ENCODE measurements around the gene ZFR. TPM values are rescaled to one million over a fixed set of nuclear protein-coding genes. Genes with fewer than 3 reads are reported as not detected.

The ZFR gene
- total RNA-seq, 1 donor from 2014 or later: 60.3 TPM

GRCh38 chr5:32360906-32361305 is 83.6 kb downstream of the ZFR start:
- DNase-seq: no peak
- Histone ChIP-seq H3K36me3 (peaks cover 83% of the 10 kb centered on the region), H3K4me1 (no peaks in the 10 kb centered on the region), H3K9me3 (replicated peaks) (no peaks in the 10 kb centered on the region), H3K27me3 (ENCODE audit: low read depth) (no peaks in the 10 kb centered on the region), H3K4me3 (no peak overlapping the region), H3K27ac (replicated peaks) (no peak overlapping the region)
- TF ChIP-seq CTCF (IDR thresholded peaks at IDR 0.05; ENCODE audit: borderline replicate concordance): no peak
- intact Hi-C loops (cut with micrococcal nuclease): no loop called here

GRCh38 chr5:32358611-32359010 is 85.9 kb downstream of the ZFR start:
- H3K27me3 ChIP-seq (ENCODE audit: low read depth): no peaks in the 10 kb centered on the region
- TF ChIP-seq CTCF (IDR thresholded peaks at IDR 0.05; ENCODE audit: borderline replicate concordance): no peak
- intact Hi-C loops (cut with micrococcal nuclease): no loop called here

GRCh38 chr5:32357658-32358057 is 86.9 kb downstream of the ZFR start:
- Histone ChIP-seq H3K36me3 (peaks cover 83% of the 10 kb centered on the region), H3K4me3 (no peak overlapping the region), H3K9me3 (replicated peaks) (no peaks in the 10 kb centered on the region), H3K27me3 (ENCODE audit: low read depth) (no peaks in the 10 kb centered on the region), H3K27ac (replicated peaks) (no peak overlapping the region), H3K4me1 (no peaks in the 10 kb centered on the region)
- no peak for TF ChIP-seq CTCF (IDR thresholded peaks at IDR 0.05; ENCODE audit: borderline replicate concordance)
- no peak for DNase-seq
- intact Hi-C loops (cut with micrococcal nuclease): no loop called here

More at GRCh38 chr5:32358611-32359010, 85.9 kb downstream of the ZFR start:
- Histone ChIP-seq H3K27ac (replicated peaks) (no peak overlapping the region), H3K4me1 (no peaks in the 10 kb centered on the region), H3K4me3 (no peak overlapping the region), H3K36me3 (peaks cover 87% of the 10 kb centered on the region), H3K9me3 (replicated peaks) (no peaks in the 10 kb centered on the region)
- DNase-seq: no peak

GRCh38 chr5:32355686-32356085 is 88.9 kb downstream of the ZFR start:
- H3K27me3 ChIP-seq (ENCODE audit: low read depth): no peaks in the 10 kb centered on the region
- H3K4me3 ChIP-seq: no peak overlapping the region
- H3K9me3 ChIP-seq (replicated peaks): no peaks in the 10 kb centered on the region
- intact Hi-C loops (cut with micrococcal nuclease): no loop called here
- no peak for TF ChIP-seq CTCF (IDR thresholded peaks at IDR 0.05; ENCODE audit: borderline replicate concordance)
- H3K4me1 ChIP-seq: no peaks in the 10 kb centered on the region
- DNase-seq: no peak
- peaks cover 66% of the 10 kb centered on the region for H3K36me3 ChIP-seq
- peak overlapping the region; percentile 49 for H3K27ac ChIP-seq (replicated peaks)

- no peak overlapping the region for H3K4me3 ChIP-seq
- no peaks in the 10 kb centered on the region for H3K27me3 ChIP-seq (ENCODE audit: low read depth)
- no peak for DNase-seq
- intact Hi-C loops (cut with micrococcal nuclease): no loop called here
- peak overlapping the region; percentile 7 for H3K27ac ChIP-seq (replicated peaks)
- peaks cover 47% of the 10 kb centered on the region for H3K36me3 ChIP-seq
- no peaks in the 10 kb centered on the region for H3K4me1 ChIP-seq
- no peaks in the 10 kb centered on the region for H3K9me3 ChIP-seq (replicated peaks)
- TF ChIP-seq CTCF (IDR thresholded peaks at IDR 0.05; ENCODE audit: borderline replicate concordance): no peak
These were observed 91.1 kb downstream of the ZFR start for GRCh38 chr5:32353420-32353819.

- DNase-seq: no peak
- no peak for TF ChIP-seq CTCF (IDR thresholded peaks at IDR 0.05; ENCODE audit: borderline replicate concordance)
- no peak overlapping the region for H3K27ac ChIP-seq (replicated peaks)
- no peaks in the 10 kb centered on the region for H3K4me1 ChIP-seq
- no peak overlapping the region for H3K4me3 ChIP-seq
- peaks cover 39% of the 10 kb centered on the region for H3K36me3 ChIP-seq
- no peaks in the 10 kb centered on the region for H3K27me3 ChIP-seq (ENCODE audit: low read depth)
- H3K9me3 ChIP-seq (replicated peaks): no peaks in the 10 kb centered on the region
- intact Hi-C loops (cut with micrococcal nuclease): no loop called here
These were observed 91.9 kb downstream of the ZFR start for GRCh38 chr5:32352685-32353084.

Data from left ventricle myocardium inferior (tissue), 1 donor.